H9 (cell line): ENCODE measurements around the gene TBC1D17. TPM values are rescaled to one million over a fixed set of nuclear protein-coding genes. Genes with fewer than 3 reads are reported as not detected.

Source experiments
- DNase-seq: peaks from one replicate; pipeline ENCODE4 v3.0.0-alpha.2; 2017
- H2AFZ ChIP-seq: one replicate; pipeline ENCODE4 v1.6.1; 2013; ENCODE audit warnings: mild to moderate bottlenecking, low read length, control low read depth, moderate library complexity
- H2AK5ac ChIP-seq: 2 replicates; pipeline ENCODE4 v1.6.1; 2013; ENCODE audit warnings: low read length, control low read depth, mixed read lengths; ENCODE audit not compliant: insufficient read length
- H2BK120ac ChIP-seq: one replicate; pipeline ENCODE4 v1.6.1; 2013; ENCODE audit warnings: low read depth, mild to moderate bottlenecking, low read length, control low read depth, inconsistent platforms; ENCODE audit not compliant: poor library complexity, severe bottlenecking
- H2BK12ac ChIP-seq: 2 replicates; pipeline ENCODE4 v1.6.1; 2013; ENCODE audit warnings: low read length, control low read depth, mixed read lengths, low read depth; ENCODE audit not compliant: insufficient read length
- H2BK15ac ChIP-seq: 2 replicates; pipeline ENCODE4 v1.6.1; 2013; ENCODE audit warnings: low read depth, low read length, control low read depth
- H2BK20ac ChIP-seq: one replicate; pipeline ENCODE4 v1.6.1; 2013; ENCODE audit warnings: low read depth, mild to moderate bottlenecking, low read length, control low read depth, inconsistent platforms; ENCODE audit not compliant: poor library complexity, severe bottlenecking
- H2BK5ac ChIP-seq: 2 replicates; pipeline ENCODE4 v1.6.1; 2013; ENCODE audit warnings: low read length, control low read depth, mixed read lengths; ENCODE audit not compliant: insufficient read length
- H3K14ac ChIP-seq: 2 replicates; pipeline ENCODE4 v1.6.1; 2013; ENCODE audit warnings: low read length, control low read depth; ENCODE audit not compliant: insufficient read depth
- H3K18ac ChIP-seq: 2 replicates; pipeline ENCODE4 v1.6.1; 2013; ENCODE audit warnings: low read depth, mild to moderate bottlenecking, mixed read lengths, low read length, control low read depth; ENCODE audit not compliant: insufficient read length
- H3K23ac ChIP-seq: 2 replicates; pipeline ENCODE4 v1.6.1; 2013; ENCODE audit warnings: low read length, control low read depth, mixed read lengths, low read depth; ENCODE audit not compliant: insufficient read length
- H3K23me2 ChIP-seq: 2 replicates; pipeline ENCODE4 v1.6.1; 2013; ENCODE audit warnings: low read depth, mild to moderate bottlenecking, mixed read lengths, low read length, control low read depth; ENCODE audit not compliant: insufficient read length, poor library complexity, severe bottlenecking
- H3K27ac ChIP-seq: 2 replicates; pipeline ENCODE4 v1.5.1; 2013; ENCODE audit warnings: low read length, control low read depth, mixed read lengths, low read depth; ENCODE audit not compliant: insufficient read length
- H3K27me3 ChIP-seq: 2 replicates; pipeline ENCODE4 v1.6.1; 2013; ENCODE audit warnings: low read length, control low read depth, inconsistent platforms; ENCODE audit not compliant: insufficient read depth
- H3K4ac ChIP-seq: 2 replicates; pipeline ENCODE4 v1.6.1; 2013; ENCODE audit warnings: low read depth, mild to moderate bottlenecking, control low read depth, inconsistent platforms, low read length, moderate library complexity
- H3K4me1 ChIP-seq: 2 replicates; pipeline ENCODE4 v1.6.1; 2013; ENCODE audit warnings: low read length, control low read depth, inconsistent platforms; ENCODE audit not compliant: insufficient read depth
- H3K4me2 ChIP-seq: 2 replicates; pipeline ENCODE4 v1.6.1; 2013; ENCODE audit warnings: low read length, control low read depth, mixed read lengths; ENCODE audit not compliant: insufficient read length, insufficient read depth
- H3K56ac ChIP-seq: 2 replicates; pipeline ENCODE4 v1.6.1; 2013; ENCODE audit warnings: low read depth, mild to moderate bottlenecking, mixed read lengths, low read length, control low read depth; ENCODE audit not compliant: insufficient read length
- H3K79me1 ChIP-seq: 2 replicates; pipeline ENCODE4 v1.6.1; 2013; ENCODE audit warnings: low read depth, mild to moderate bottlenecking, moderate library complexity, low read length, control low read depth, inconsistent platforms; ENCODE audit not compliant: insufficient read depth, poor library complexity, severe bottlenecking
- H3K79me2 ChIP-seq: 2 replicates; pipeline ENCODE4 v1.6.1; 2013; ENCODE audit warnings: low read length, control low read depth, inconsistent platforms; ENCODE audit not compliant: insufficient read depth
- H3K9ac ChIP-seq: 2 replicates; pipeline ENCODE4 v1.6.1; 2013; ENCODE audit warnings: low read length, control low read depth, mixed read lengths; ENCODE audit not compliant: insufficient read length; ENCODE audit errors: extremely low read depth
- H3K9me3 ChIP-seq: one replicate; pipeline ENCODE4 v1.6.1; 2013; ENCODE audit warnings: low read depth, low read length, inconsistent platforms; ENCODE audit not compliant: control insufficient read depth
- H3T11ph ChIP-seq: one replicate; pipeline ENCODE4 v1.6.1; 2013; ENCODE audit warnings: mild to moderate bottlenecking, low read length, control low read depth, inconsistent platforms
- H4K20me1 ChIP-seq: one replicate; pipeline ENCODE4 v1.6.1; 2013; ENCODE audit not compliant: control insufficient read depth, insufficient read length, insufficient read depth
- H4K5ac ChIP-seq: 2 replicates; pipeline ENCODE4 v1.6.1; 2013; ENCODE audit warnings: low read depth, mild to moderate bottlenecking, mixed read lengths, low read length, control low read depth; ENCODE audit not compliant: insufficient read length
- H4K8ac ChIP-seq: replicated peaks from 2 replicates; pipeline ENCODE4 v1.6.1; 2013; ENCODE audit warnings: low read length, control low read depth, mixed read lengths, low read depth; ENCODE audit not compliant: insufficient read length
- H4K91ac ChIP-seq: 2 replicates; pipeline ENCODE4 v1.6.1; 2013; ENCODE audit warnings: low read depth, mild to moderate bottlenecking, moderate library complexity, mixed read lengths, low read length, control low read depth; ENCODE audit not compliant: insufficient read length
- H3K27ac Mint-ChIP-seq, 3 experiments: 2 replicates in 2 of 3; 3 replicates in 1 of 3; pipeline ENCODE4 v1.8.0; 2020 to 2021; ENCODE audit warnings: mixed read lengths in 3 of 3, mild to moderate bottlenecking in 1 of 3, moderate library complexity in 1 of 3
- H3K27me3 Mint-ChIP-seq: 2 replicates; pipeline ENCODE4 v1.8.0; 2021; ENCODE audit warnings: low read depth, mild to moderate bottlenecking, moderate library complexity, mixed read lengths
- H3K36me3 Mint-ChIP-seq, 3 experiments: 2 replicates in 2 of 3; 3 replicates in 1 of 3; pipeline ENCODE4 v1.8.0; 2020 to 2021; ENCODE audit warnings: low read depth in 3 of 3, mixed read lengths in 3 of 3; ENCODE audit not compliant: insufficient read depth in 1 of 3
- H3K4me1 Mint-ChIP-seq, 2 experiments: 2 replicates each; pipeline ENCODE4 v1.8.0; 2020; ENCODE audit warnings: mixed read lengths in 2 of 2
- H3K4me3 Mint-ChIP-seq, 2 experiments: 2 replicates in 1 of 2; 3 replicates in 1 of 2; pipeline ENCODE4 v1.8.0; 2020 to 2021; ENCODE audit warnings: mild to moderate bottlenecking in 2 of 2, mixed read lengths in 2 of 2, moderate library complexity in 1 of 2
- H3K9me3 Mint-ChIP-seq, 2 experiments: 2 replicates in 1 of 2; 3 replicates in 1 of 2; pipeline ENCODE4 v1.8.0; 2020; ENCODE audit warnings: mild to moderate bottlenecking in 2 of 2, mixed read lengths in 2 of 2, moderate library complexity in 1 of 2
- CTCF ChIP-seq: fragments of 200-600 bp; sonication (generic); conservative IDR thresholded peaks from 3 replicates; pipeline ENCODE4 v1.8.0; 2021; ENCODE audit warnings: antibody characterized with exemption, mild to moderate bottlenecking
- WGBS: extraction: QIAGEN DNeasy Blood & Tissue Kit; methylation state at CpG from one replicate; pipeline ENCODE4 v1.1.7; 2013; ENCODE audit warnings: missing lambda C conversion rate, low lambda C conversion rate, mixed read lengths; ENCODE audit not compliant: insufficient read length; ENCODE audit errors: extremely low coverage; 5-methylcytosine and 5-hydroxymethylcytosine counted together
- total RNA-seq: library from RNA; stranded (reverse); gene quantifications from 2 replicates; pipeline ENCODE4 v1.2.1, GENCODE V29; 2021

The TBC1D17 gene
- total RNA-seq, 1 experiment from 2014 or later: 33.6 TPM

- WGBS: no CpG with 5 or more reads among the region's 18 CpGs
- Histone ChIP-seq H4K20me1 (peaks cover 6% of the 10 kb centered on the region), H2BK120ac (no peak overlapping the region), H4K5ac (no peak overlapping the region), H3T11ph (no peak overlapping the region), H3K9me3 (no peaks in the 10 kb centered on the region), H2AK5ac (no peak overlapping the region), H2BK5ac (no peak overlapping the region), H3K79me2 (peaks cover 9% of the 10 kb centered on the region; the same call in 1 of the 2 replicates), H4K91ac (no peak overlapping the region), H3K79me1 (peaks cover 11% of the 10 kb centered on the region), H3K4me1 (no peaks in the 10 kb centered on the region), H3K27ac (no peak overlapping the region), H3K4ac (no peak overlapping the region), H3K4me2 (no peak overlapping the region), H3K14ac (no peak overlapping the region; the same call in 1 of the 2 replicates), H3K23ac (no peak overlapping the region), H2BK15ac (no peak overlapping the region), H3K23me2 (peaks cover 6% of the 10 kb centered on the region), H3K18ac (no peak overlapping the region), H3K56ac (no peak overlapping the region), H3K9ac (no peak overlapping the region), H4K8ac (no peak overlapping the region), H2BK20ac (no peak overlapping the region), H2AFZ (no peak overlapping the region), H2BK12ac (no peak overlapping the region), H3K27me3 (no peaks in the 10 kb centered on the region)
- H3K4me1 Mint-ChIP-seq: peaks cover 17 to 26% of the 10 kb centered on the region in 2 experiments
- H3K4me3 Mint-ChIP-seq: no peak overlapping the region
- DNase-seq: no peak
- H3K27ac Mint-ChIP-seq: 0 out of 7 replicates have a peak overlapping the region, but pooled peaks of 1 of the 3 experiments have one; percentile 79
- H3K36me3 Mint-ChIP-seq: peaks cover 21 to 74% (median 70%) of the 10 kb centered on the region in 3 experiments
- H3K27me3 Mint-ChIP-seq: peaks cover 2% of the 10 kb centered on the region; the same call in 1 of the 2 replicates
- TF ChIP-seq CTCF: no peak
- no peaks in the 10 kb centered on the region for H3K9me3 Mint-ChIP-seq
These were observed 20.9 kb upstream of the TBC1D17 start for GRCh38 chr19:49856574-49857021.
